Adipose tissue (tissue), 3 donors: Measurements from ENCODE around the gene IL17RD. TPM values are rescaled to one million over a fixed set of nuclear protein-coding genes. Genes with fewer than 3 reads are reported as not detected.

ENCODE experiments used
- H3K27ac ChIP-seq: one replicate; pipeline ENCODE4 v1.5.1; 2013; ENCODE audit warnings: low read depth, low read length
- WGBS, 3 donors: extraction: QIAGEN DNeasy Blood & Tissue Kit; methylation state at CpG; one replicate each; pipeline ENCODE4 v1.1.7; 2013; 5-methylcytosine and 5-hydroxymethylcytosine counted together
- polyA plus RNA-seq, 3 donors: library from polyadenylated mRNA; stranded (reverse); fragments of 200-250 nt; gene quantifications; one replicate each; pipeline ENCODE4 v1.2.3, GENCODE V29; 2013
- donor health status: healthy with polysubstance abuse.
- donor health status: Bipolar disorder and iron deficiency.
- donor health status: healthy.

The IL17RD gene
- polyA plus RNA-seq: 1 to 10 TPM in 1 of 3 donors, under 1 TPM in 2; 0.60 to 3.1 (median 0.85) TPM

DNA sequence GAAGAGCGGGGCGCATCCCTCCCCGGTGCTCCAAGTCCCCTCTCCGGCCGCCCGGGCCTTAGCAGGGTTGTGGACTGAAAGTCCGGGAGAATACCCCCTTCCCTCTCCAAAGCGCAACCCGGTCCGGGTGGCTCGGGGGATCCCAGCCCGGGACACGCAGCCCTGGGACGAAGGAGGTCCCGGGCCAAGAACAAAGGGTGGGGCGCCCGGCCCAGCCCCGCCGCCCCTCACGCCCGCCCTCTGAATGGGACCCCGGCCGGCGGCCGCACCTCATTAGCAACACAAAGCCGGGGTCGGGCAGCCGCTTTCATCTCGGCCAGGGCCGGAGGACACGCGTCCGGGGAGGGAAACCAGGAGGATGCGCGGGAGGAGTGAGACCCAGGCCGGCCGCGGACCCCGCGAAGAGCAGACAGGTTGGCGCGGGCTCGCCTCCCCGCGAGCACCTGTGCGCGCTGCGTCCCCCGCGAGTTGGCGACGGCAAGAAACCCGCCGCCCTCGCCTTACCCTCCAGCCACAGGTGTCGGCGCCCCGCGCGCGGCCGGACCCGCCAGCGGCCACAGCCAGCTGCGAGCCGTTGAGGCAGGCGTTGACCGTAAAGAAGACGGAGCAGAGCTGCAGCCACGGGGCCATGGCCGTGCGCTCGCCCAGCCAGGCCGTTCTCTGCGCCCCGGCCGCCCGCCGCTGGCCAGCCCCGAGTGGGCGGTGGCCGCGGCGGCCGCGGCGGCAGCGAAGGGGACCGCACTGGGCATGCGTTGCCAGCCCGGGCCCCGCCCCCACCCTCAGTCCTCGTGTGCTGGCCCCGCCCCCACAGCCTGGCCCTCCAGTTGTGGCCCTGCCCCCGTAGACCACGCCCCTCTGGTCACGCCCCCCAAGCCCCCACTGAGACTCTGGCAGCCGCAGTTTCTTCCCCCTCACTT, at the start of gene IL17RD:
Gene IL17RD (minus strand): TSS at position 697 of the 917 bp plus-strand sequence. CDS start 67 bp downstream, at position 630.
- H3K27ac ChIP-seq: no peak within 1 kb of the TSS

DNA sequence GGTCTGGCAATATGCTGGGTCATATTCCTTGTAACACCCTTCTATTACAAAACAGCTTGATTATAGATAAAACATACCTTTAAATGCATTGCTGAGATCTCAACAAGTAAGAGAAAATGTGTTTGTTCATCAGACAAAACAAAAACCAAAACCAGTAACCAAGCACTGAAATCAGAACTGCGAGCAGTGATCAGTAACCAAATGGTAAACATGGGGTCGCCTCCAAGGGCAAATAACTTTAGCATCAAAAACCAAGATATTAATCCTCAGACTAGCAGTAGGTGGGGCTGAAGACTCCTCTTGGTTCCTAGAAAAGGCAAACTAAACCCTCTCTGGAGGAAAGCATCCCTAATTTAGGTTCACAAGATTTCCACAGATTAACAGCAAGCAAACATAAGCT, 41.3 kb upstream of the IL17RD start:
- 89 to 98% (median 97%) methylated on average over 2 of the region's 2 CpGs for WGBS, 3 donors

More for the DNA sequence above, at the start of gene IL17RD:
- WGBS, 3 donors: 0 to 1% (median 0%) methylated on average over 70 to 98 of the region's 98 CpGs

DNA sequence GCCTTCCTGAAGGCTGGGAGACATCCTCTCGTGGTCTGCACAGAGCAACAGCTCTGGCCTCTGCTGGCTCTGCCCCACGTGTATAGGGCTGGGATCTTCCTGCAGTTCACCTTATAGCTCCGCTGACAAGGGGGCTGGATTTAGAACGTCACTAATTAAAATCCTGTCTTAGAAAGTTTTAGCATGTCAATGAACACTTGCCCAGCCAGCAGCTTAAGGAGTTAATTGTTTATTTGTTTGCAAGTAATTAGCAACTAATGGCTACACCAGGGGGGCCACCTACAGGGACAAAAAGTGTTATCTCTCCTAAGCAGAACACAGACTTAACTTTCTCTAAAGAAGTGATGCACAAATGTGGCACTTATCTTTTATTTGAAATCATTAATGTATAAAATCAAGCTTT, 34.7 kb upstream of the IL17RD start, which contains the start of gene HESX1:
Gene HESX1 (minus strand): TSS at position 84 of the 403 bp plus-strand sequence. CDS start 60 bp downstream, at position 24.
- WGBS, 3 donors: 66 to 74% (median 66%) methylated on average over 4 of the region's 4 CpGs
- H3K27ac ChIP-seq: no peak within 1 kb of the TSS

More for the DNA sequence above, 41.3 kb upstream of the IL17RD start:
- H3K27ac ChIP-seq: no peak overlapping the region

DNA sequence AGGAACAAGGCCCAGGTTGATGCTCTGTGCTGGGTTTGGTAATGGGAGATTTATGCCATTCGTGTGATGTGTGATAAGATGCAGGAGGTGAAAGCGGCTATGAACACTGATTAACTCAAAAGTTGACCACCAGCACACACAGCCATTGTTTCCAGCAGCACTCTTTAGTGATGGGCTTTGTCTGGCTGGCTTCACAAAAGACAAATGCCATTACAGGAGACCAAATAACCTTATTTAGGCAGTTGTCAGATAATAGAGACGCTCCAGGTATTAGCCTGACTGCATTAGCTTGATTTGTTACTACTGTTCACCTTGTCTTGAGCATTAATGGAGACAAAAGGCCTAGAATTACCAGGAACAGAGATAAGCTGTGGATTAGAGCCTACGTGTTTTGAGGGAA, 29.5 kb upstream of the IL17RD start:
- WGBS, 3 donors: 84 to 95% (median 90%) methylated on average over 4 of the region's 4 CpGs
- H3K27ac ChIP-seq: no peak overlapping the region

DNA sequence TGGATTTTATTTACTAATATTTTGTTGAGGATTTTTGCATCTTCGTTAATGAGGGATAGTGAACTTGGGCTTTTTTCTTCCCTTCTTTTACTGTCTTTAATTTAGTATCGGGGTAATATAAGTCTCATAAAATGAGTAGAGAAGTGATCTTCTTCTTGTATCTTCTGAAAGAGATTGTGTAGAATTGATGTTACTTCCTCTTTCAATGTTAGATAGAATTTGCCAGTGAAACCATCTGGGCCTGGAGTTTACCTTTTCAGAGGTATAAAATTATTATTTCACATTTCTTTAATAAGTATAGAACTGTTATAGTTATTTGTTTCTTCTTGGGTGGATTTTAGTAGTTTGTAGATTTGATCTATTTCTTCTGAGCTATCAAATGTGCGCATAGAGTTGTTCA, 26.9 kb upstream of the IL17RD start:
- 92 to 98% (median 98%) methylated on average over 3 of the region's 3 CpGs for WGBS, 3 donors
- H3K27ac ChIP-seq: no peak overlapping the region

DNA sequence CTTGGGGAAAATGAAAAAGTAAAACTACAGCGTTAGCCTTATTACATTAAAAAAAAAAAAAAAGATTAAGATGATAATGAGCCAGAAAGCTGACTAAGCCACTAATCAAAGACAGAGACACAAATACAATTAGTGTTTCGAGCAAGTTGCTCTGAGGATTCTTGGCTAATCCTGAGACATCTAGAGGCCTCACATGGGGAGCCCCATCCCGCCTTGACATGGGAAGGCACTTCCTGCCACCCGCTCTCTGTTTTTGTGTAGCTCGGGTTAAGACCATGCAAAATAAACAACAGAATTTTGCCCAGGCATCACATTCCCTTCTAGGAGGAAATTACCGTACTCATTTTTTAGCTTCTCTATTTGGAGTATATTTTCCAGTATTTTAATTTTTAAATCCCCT, 19.4 kb upstream of the IL17RD start:
- 46 to 65% (median 48%) methylated on average over 6 of the region's 6 CpGs for WGBS, 3 donors
- H3K27ac ChIP-seq: no peak overlapping the region

DNA sequence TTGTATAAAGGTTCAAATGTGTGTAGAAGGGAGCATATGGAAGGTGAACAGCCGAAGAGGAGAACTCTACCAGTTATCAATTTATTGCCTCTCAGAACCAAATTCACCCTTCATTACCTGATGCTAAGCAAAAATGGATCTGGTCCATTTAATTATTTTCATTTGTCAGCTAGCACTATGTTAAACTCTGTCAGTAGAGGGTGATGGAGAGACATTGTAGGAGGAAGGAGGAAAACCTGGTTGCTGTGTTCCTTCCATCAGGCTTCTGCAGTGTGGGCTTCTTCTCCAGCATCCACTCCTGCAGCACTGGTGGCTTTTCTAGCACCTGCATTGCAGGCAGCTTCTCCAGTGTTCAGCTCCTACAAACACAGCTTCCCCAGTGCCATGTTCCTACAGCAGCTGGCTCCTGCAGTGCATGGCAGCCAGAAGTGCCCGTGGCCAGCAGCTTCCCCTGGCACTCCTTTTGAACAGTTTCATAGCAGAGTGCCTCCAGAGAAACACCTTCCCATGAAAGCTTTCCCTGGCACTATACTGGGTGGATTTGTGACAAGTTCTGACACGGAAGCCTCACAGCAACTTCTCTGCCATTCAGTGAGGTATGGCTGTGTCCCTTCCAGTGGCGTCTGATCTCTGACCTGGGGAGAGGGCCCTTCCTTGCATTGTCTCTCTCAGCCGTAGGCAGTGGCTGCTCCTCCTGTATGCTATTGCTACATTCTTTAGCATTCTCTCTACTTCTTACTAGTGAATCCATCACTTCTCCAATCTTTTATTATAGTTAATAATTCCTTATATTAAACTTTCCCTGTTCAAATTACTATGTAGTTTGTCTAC, 14.6 kb upstream of the IL17RD start:
- 69 to 83% (median 80%) methylated on average over 5 of the region's 5 CpGs for WGBS, 3 donors
- no peak overlapping the region for H3K27ac ChIP-seq

DNA sequence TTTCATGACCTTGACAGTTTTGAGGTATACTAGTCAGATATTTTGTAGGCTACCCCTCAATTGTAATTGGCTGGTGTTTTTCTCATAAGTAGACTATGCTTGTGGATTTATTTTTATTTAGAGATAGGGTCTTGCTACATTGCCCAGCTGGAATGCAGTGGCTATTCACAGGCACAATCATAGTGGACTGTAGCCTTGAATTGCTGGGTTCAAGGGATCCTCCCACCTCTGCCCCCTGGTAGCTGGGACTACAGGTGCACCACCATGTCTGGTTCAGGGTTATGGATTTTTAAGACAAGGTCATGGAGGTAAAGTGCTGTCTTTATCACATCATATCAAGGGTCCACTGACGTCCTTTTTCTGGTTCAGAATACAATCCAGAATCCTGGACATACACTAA, 10.9 kb upstream of the IL17RD start:
- 48 to 81% (median 80%) methylated on average over 1 of the region's 1 CpG for whole genome bisulfite sequencing, 3 donors
- H3K27ac ChIP-seq: no peak overlapping the region

DNA sequence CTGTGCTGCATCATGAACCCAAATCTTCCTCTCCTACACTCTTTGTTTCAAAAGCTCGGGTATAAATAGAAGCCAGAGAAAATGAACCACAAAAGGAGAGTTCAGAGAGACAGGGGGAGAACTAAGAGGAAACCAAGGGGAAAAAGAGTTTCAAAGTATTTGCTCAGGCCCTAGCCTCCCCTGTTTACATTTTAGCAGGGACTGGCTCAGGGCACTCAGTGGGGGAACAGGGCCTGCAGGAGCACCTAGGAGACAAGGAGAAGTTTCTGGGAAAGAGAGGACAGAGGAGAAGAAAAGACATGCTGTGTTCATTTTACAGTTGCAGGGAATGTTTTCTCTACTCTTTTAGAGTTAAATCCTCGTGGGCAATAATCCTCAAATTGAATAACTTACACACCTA, 8.5 kb upstream of the IL17RD start:
- 59 to 72% (median 66%) methylated on average over 2 of the region's 2 CpGs for WGBS, 3 donors
- no peak overlapping the region for H3K27ac ChIP-seq

DNA sequence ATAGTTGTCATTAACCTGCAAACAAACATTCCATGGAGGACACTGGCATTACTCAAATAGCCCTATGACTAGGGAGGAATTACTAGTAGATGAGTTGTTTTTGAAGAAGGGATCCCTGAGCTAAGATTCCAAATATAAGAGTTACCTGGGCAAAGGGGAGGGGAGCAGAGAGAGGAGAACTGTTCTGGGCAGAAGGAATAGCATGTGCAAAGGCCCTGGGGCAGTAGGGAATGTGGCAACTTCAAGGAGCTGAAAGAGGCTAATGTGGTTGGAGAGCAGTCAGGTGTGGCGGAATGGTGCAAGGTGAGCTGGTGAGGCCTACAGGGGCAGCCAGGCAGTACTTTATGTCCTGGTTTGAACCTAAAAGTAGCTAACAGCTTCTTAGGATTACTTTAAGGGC, 5.8 kb upstream of the IL17RD start:
- H3K27ac ChIP-seq: no peak overlapping the region
- 94 to 100% (median 98%) methylated on average over 1 of the region's 1 CpG for WGBS, 3 donors

DNA sequence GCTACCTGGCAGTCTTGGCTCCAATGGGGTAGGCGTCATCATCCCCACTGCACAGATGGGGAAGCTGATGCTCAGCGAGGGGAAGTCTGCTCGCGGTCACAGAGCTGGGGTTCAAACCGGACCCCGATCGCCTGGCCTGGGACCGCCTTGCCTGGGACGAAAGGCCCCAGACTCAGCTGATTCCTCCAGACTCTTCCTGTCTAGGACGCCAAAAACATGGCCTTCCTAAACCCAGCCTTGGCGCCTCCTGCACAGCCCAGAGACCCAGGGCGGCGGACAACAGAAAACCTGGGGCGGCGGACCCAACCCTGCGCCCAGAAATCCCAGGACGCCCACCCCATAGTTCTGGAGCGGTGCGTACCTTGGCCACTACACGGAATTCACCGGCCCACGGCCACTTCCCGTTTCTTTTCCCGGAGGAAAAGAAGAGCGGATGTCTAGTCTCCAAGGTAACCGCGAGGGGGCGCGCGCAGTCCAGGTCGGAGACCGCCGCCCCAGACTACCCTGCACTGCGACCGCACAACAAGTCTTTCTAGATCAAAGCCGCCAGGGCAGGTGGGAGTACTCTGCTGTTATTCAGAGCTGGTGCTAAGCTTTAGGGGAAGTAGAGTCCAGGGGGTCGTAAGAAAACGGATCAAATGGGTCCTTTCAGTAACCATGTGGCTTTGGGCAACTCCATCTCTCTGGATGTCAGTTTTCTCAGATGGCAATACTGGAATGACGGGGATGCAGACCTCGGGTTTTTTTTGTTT, 4.9 kb upstream of the IL17RD start:
- no peak overlapping the region for H3K27ac ChIP-seq
- WGBS, 3 donors: 8 to 10% (median 10%) methylated on average over 39 to 40 of the region's 40 CpGs

DNA sequence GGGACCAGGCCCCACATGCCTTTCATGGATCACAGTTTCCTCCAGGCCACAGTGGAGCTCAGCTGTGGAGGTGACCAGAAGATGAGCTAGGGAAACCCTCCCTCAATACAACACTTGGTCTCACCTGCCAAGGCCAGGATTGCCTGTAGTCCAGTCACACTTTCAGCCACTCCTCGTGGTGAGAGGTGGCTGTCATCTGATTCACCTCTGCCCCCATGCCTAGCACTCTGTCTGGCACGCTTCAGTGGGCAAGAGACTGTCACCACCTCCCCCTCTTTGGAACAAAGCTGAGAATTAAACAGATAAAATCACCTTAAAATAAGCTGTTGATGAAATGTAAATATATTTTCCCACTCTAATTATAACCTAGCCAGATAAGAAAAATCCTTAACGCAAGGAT, 4.0 kb upstream of the IL17RD start:
- H3K27ac ChIP-seq: no peak overlapping the region
- WGBS, 3 donors: 54 to 72% (median 62%) methylated on average over 3 of the region's 3 CpGs

DNA sequence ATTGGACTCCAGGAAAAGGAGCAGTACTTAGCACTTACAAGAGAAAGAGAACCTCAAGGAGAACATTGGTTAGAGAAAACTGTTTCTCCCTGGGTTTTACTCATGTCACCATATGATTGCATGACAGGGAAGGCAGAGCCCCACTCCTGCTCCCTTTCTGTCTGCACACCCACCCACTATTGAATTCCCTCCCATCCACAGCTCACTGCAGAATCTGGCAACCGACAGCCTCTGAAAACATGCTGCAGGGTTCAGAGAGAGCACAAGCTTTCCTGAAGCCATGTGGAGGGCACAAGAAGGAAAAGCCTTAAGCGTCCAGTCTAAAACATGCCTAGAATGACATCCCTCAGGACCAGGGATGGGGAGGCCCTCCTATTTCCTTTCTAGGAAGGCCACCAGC, 3.0 kb upstream of the IL17RD start:
- 57 to 70% (median 60%) methylated on average over 2 of the region's 2 CpGs for WGBS, 3 donors
- H3K27ac ChIP-seq: no peak overlapping the region

DNA sequence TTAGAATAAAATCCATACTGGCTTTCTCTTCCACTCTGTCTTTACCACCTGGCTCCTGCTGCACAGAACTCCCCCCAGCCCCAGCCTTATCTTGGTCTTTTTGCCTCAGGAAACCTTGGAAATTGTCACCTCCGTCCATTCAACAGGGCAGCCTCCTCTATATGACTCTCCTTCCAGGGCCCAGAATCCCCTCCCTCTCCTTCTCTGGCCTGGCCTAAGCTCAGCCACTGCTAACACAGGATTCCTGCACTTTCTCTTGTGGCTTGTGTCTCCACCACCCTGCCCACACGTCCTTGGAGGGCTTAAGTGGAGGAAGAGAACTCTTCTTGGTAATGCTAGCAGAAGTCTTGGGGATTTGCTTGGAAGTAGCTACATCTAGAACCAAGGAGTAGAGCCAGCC, 1.5 kb upstream of the IL17RD start:
- H3K27ac ChIP-seq: no peak overlapping the region
- 35 to 65% (median 44%) methylated on average over 2 of the region's 2 CpGs for WGBS, 3 donors

DNA sequence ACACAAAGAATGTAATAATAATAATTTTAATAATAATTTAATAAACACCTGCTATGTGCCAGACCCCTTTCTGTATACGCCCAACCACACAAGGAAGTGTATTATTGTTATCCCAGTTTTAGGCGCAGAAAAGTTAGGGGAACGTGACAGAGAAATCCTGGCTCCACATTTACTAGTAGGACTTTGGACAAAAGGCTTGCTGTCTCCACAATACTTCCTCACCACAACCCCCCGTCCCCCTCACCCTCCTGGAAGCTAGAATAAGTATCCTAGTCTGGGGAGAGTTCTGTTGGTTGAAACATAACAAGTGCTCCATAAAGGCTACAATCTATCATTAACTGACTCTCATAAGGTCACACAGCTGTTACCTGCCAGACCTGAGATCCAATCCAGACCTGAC, 488 bp upstream of the IL17RD start:
- H3K27ac ChIP-seq: no peak overlapping the region
- WGBS, 3 donors: 15 to 21% (median 18%) methylated on average over 4 of the region's 4 CpGs

DNA sequence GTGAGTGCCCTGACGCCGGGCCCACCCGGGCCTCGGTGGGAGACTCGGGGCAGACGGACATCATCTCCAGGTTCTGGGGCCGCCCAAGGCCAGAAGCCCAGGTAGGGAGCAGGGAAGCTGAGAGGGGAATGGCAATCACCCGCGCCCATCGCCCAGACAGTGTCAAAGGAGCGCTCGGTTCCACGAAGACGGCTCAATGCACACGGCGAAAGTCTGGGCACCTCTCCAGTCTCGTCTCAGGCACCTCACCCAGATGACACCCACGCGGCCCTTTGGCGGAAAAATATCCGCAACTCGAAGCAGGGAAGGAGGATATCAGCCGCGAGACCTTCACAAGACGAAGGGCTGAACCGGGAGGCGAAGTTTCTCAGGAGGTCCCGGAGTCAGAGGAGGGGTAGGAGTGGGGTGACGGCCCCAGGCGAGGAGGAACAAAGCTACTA, 916 bp downstream of the IL17RD start:
- 3 to 6% (median 4%) methylated on average over 30 of the region's 30 CpGs for WGBS, 3 donors
- no peak overlapping the region for H3K27ac ChIP-seq

DNA sequence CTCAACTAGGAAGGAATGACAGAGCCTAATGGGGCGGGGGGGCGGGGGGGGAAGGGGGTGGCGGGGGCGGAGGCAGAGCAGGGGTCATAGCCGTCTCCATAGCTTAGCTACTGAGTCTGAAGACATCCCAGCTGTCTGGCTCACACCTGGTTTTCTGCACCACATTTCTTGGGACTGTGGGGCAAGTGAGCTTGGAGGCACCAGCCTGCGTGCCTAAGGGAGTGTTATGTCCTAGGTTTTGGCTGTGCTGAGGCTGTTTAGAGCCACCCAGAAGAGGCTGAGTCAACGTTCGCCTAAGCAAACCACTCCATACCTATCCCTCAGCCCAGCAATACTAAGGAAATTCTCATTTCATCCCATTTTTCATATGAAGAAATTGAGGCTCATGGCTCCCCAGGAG, 1.4 kb downstream of the IL17RD start:
- no peak overlapping the region for H3K27ac ChIP-seq
- 18 to 48% (median 33%) methylated on average over 5 to 8 of the region's 8 CpGs for WGBS, 3 donors

DNA sequence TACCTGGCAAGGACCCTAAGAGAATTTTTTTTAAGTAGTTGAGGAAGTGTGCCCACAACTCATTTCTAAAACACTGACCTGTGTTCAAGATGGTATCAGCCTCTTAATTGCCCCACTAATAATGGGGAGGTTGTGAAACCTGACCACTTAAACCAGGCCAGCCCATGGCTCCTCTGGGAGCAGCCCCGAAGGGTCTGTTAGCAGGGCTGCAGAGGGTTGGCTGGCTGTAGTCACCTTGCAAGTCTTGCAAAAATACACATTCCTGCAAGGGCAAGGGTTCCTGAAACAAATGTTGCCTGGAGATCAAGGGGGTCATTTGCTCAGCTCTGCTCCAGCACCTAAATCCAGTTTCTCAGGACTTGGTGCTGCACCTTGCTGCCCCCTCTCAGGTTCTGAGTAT, 3.2 kb downstream of the IL17RD start:
- H3K27ac ChIP-seq: no peak overlapping the region
- 44 to 59% (median 50%) methylated on average over 1 of the region's 1 CpG for WGBS, 3 donors
